HG02763 (cell line): ENCODE data around the gene ANP32A.
"Not testable (repeated sequence)": the region's sequence is repeated elsewhere in the genome, so short reads cannot be mapped to it uniquely, and the experiment has no call there.

Experiments used
- ATAC-seq: cut with Tn5 transposase; IDR thresholded peaks from one replicate; pipeline ENCODE4 v1.9.1; 2021; ENCODE audit warnings: mild to moderate bottlenecking, moderate library complexity; ENCODE audit not compliant: unreplicated experiment

ANP32A gene

DNA sequence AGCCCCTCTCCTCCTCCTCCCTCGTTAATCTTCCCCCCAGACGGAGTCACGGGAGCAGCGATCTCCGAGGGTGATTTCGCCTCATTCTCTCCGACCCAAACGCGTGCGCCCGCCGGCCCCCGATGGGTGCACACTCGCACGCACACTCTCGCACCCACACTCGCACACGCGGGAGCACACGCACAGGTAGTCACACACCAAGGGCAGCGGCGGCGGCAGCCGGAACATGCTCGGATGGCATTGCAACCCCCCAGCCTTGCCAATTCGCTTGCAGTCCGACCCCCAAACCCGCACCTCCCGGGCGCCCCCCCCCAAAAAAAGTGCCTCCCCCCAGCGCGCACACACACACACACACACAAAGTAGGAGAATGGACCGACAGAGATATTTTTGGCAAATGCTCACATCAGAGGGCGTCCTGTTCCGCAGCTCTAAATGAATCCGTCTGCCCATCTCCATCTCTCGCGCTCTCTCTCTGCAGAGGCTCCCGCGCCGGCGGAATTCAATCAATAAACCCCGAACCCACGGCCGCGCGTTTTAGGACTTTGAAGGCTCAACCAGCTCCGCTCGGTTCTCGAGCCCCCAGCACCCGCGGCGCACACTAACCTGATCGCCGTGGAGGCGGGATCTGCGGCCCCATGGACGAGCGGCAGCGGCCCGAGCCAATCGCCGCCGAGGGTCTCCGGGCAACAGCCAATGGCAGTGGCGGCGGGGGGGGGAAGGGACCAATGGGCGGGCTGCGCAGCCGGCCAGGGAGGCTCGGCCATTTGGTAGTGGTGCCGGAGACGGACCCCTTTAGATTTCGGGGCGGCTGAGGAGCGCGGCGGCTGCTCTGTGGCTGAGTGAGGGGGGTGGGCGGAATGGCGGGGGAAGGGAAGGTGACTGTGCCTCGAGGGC, at the start of gene ANP32A:
ANP32A (minus strand) TSS at position 601 of the 895 bp plus-strand sequence; CDS start at position 457, 144 bp downstream.
- peak; percentile 64 for ATAC-seq

GRCh38 chr15:68868296-68868695, 47.6 kb upstream of the ANP32A start:
- no peak for ATAC-seq

GRCh38 chr15:68862415-68862814, 41.7 kb upstream of the ANP32A start:
- no peak for ATAC-seq

DNA sequence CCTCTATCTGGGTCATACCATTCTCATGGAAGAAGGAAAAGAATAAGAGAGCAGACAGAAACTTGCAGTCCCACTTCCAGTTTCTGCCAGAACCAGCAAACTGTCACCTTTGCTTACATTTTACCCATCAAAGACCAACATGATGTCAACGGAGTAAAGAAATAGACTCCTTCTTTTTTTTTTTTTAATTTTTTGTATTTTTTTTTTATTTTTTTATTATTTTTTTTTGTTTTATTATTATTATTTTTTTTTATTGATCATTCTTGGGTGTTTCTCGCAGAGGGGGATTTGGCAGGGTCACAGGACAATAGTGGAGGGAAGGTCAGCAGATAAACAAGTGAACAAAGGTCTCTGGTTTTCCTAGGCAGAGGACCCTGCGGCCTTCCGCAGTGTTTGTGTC, 38.0 kb upstream of the ANP32A start:
- ATAC-seq = not testable (repeated sequence)

GRCh38 chr15:68857443-68857842, 36.7 kb upstream of the ANP32A start:
- ATAC-seq = not testable (repeated sequence)

GRCh38 chr15:68852461-68852860, 31.8 kb upstream of the ANP32A start:
- no peak for ATAC-seq

GRCh38 chr15:68851971-68852370, 31.3 kb upstream of the ANP32A start:
- ATAC-seq = no peak

GRCh38 chr15:68849497-68849896, 28.8 kb upstream of the ANP32A start:
- ATAC-seq = no peak

GRCh38 chr15:68846851-68847439, 26.2 kb upstream of the ANP32A start:
- ATAC-seq = no peak

DNA sequence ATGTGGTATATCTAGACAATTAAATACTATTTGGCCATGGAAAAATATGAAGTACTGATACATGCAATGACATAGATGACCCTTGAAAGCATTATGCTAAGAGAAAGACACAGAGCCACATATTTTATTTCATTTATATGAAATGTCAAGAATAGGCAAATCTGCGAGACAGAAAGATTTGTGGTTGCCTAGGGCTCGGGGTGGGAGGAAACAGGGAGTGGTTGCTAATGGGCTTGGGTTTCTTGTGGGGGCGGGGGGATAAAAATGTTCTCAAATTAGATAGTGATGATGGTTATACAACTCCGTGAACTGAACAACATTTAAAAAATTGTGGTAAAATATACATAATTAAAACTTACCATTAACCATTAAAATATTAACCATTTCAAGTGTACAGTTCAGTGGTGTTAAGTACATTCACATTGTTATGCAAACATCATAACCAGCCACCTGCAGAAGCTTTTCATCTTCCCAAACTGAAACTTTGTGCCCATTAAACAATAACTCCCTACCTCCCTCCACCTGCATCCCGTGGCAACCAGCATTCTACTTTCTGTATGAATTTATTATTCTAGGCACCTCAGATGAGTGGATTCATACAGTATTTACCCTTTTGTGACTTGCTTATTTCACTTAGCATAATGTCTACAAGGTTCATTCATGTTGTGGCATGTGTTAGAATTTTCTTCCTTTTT, 24.3 kb upstream of the ANP32A start:
- ATAC-seq = no peak

- ATAC-seq = no peak
These were observed 23.0 kb upstream of the ANP32A start for GRCh38 chr15:68843425-68844311.

DNA sequence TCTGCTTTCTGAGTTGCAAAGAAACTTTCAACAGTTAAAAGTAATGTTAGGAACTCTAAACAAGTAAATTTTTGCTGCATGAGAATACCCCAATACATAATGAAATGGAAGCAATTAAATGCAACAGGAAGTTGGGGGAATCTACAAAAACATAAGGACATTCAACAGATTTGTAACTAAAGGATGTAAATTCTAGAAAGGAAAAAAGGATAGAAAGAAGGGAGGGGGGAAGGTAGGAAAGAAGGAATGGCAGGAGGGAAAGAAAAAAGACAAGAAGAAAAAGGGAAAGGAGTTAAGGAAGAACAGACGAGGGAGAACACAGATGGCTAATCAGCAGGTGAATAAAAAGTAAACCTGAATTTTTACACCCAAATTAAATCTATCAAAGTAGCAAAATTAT, 22.3 kb upstream of the ANP32A start:
- ATAC-seq = no peak

- ATAC-seq = no peak
These were observed 13.7 kb upstream of the ANP32A start for GRCh38 chr15:68834346-68834745.

DNA sequence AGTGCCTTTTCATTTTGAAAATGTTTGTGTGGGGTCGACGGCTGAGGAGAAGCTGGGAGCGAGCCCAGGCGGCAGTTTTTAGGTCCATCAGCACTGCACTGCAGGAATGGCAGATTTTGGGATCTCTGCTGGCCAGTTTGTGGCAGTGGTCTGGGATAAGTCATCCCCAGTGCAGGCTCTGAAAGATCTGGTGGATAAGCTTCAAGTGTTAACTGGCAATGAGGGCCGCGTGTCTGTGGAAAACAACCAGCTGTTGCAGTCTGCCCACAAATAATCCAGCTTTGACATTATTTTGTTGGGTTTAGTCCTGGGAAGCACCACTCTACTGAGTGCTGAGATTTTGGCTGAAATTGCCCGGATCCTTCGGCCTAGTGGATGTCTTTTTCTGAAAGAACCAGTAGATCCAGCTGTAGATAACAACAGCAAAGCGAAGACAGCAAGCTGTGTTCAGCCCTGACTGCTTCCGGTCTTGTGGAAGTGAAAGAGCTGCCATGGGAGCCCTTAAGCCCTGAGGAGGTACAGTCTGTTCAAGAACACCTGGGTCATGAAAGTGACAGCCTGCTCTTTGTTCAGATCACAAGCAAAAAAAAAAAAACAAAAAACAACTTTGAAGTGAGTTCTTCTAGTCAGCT, 13.1 kb upstream of the ANP32A start:
- no peak for ATAC-seq

- ATAC-seq = no peak
These were observed 9.6 kb upstream of the ANP32A start for GRCh38 chr15:68830141-68830785.

DNA sequence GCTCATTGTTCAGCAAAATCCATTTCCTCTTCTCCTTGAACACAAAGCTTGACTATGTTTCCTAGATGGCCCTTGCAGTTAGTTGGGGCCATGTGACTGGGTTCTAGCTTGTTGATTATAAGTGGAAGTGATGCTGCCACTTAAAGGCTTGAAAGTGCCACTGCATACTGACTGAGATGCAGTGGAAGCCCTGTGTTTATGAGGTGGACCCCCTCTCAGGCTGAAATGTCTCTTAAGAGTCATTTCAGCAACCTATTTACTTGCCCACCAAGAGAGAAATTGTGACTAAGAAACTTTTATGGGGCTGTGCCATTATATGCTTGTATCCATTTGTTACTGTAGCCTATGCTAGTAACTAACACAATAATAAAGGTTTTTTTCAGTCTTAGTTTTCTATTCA, 8.4 kb upstream of the ANP32A start:
- ATAC-seq = no peak

DNA sequence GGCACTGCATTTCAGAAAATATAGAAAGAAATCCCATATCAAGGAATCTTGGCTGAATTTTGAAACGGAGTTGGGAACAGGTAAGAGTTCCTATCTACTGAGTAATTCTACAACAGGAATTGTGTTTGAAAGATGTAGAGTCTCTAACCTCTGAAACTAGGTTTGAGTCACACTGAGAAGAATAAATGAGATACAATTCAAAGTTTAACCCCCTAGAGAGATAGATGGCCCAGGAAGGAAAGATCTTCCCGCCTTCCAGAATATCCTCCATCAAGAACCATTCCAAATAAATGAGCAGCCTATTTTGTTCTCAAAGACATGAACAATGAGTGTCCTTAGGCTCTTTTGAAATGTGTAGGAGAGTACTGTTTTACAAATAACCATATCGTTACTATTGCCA, 2.9 kb upstream of the ANP32A start:
- no peak for ATAC-seq

DNA sequence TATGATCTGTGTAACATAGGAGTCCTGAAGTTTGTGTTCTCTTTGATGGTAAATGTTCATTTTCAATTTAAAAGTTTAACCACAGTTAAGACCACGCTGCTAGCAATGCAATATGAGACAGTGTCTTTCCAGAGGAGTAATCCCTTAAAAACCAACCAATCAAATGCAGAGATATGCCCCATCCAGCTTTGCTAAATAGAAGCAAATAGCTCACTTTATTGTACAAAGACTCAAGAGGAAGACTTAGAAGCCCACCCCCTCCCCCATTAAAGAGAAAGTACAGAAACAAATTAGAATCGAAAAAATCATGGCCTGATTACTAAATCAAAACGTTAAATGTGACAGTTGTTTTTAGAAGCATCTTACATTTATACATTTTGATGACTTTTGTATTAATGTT, 2.1 kb upstream of the ANP32A start:
- ATAC-seq = no peak

DNA sequence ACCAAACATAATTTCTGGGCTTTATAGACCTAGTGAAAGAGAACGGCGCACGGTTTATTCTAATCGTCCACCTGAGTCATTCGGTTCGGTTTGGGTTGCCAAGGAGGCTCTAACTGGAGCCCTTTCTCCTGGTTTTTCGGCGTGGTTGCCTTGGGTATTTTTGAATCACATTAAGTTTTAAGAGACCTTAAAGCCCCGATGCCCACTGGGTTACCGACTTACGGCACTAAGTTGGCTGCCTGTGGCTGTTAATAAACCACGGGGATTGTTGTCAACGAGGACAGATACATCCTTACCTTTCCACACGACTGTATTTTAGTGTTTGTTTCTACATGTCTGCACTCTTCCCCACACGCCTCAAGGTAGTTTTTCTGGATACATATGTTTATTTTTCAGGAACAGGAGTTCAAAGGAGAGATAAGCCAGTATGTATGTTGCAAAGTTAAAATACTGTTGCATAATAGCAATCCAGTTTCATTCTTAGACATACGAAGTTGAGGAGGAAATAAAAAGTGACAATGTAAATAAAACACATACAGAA, 1.2 kb upstream of the ANP32A start:
- ATAC-seq = no peak
